ENCODE data around the gene GALNT7. TPM values are rescaled to one million over a fixed set of nuclear protein-coding genes. Genes with fewer than 3 reads are reported as not detected.

The GALNT7 gene
- total and polyA plus RNA-seq, 2 donors (not counting 3 experiments of a cell fraction or from before 2014, with no cell fraction given): 19.6 to 54.6 TPM

- Histone ChIP-seq H3K9me1 (replicated peaks; ENCODE audit: control insufficient read depth, extremely low read depth, insufficient read depth, low read length) (no peaks in the 10 kb centered on the region), H3K9ac (replicated peaks; ENCODE audit: extremely low read depth, insufficient read depth, low read length) (no peak overlapping the region), H3K36me3 (ENCODE audit: control insufficient read depth in 2 of 2, extremely low read depth in 1 of 2, insufficient read depth in 2 of 2, low read length in 2 of 2) (no peaks in the 10 kb centered on the region), H2AFZ (ENCODE audit: low read depth, low read length) (no peak overlapping the region), H4K20me1 (replicated peaks; ENCODE audit: control insufficient read depth, extremely low read depth, insufficient read depth, low read length) (no peaks in the 10 kb centered on the region), H3K79me2 (ENCODE audit: control insufficient read depth, insufficient read depth, low read length) (no peaks in the 10 kb centered on the region), H3K4me3 (replicated peaks in 1 of 3; ENCODE audit: insufficient read depth in 1 of 3, low read depth in 1 of 3, low read length in 3 of 3) (no peak overlapping the region), H3K4me2 (ENCODE audit: insufficient read depth, low read length) (no peak overlapping the region), H3K27ac (ENCODE audit: insufficient read depth, low read depth, low read length) (no peak overlapping the region), H3K4me1 (ENCODE audit: control insufficient read depth, extremely low read depth, insufficient read depth, low read length) (peaks cover 8% of the 10 kb centered on the region), H3K9me3 (replicated peaks; ENCODE audit: control insufficient read depth, insufficient read depth, low read length) (no peaks in the 10 kb centered on the region), H3K27me3 (ENCODE audit: control insufficient read depth in 2 of 2, insufficient read depth in 2 of 2, low read length in 2 of 2) (no peaks in the 10 kb centered on the region)
- dilution Hi-C loops (cut with MboI; ENCODE audit: extremely low pct_ligation_motif_present, low sequenced_read_pairs): no loop called here
- ChIA-PET POLR2A (no interaction called here), CTCF (interaction anchor here (0.9 to 6.8 kb wide), 3 partner anchors 10 to 249 kb away, joined by 3 to 73 read pairs (median 5); no protein-coding TSS in a partner anchor)
- DNase-seq (ENCODE audit: low read depth, low spot score): no peak
- intact Hi-C loops (cut with micrococcal nuclease): no loop called here
- FAIRE-seq: no peak
- no peak for TF ChIP-seq MAX (IDR thresholded peaks at IDR 0.05; ENCODE audit: insufficient read depth, insufficient read length)
- TF ChIP-seq CTCF (IDR thresholded peaks at IDR 0.05; ENCODE audit: extremely low read depth in 1 of 2, insufficient read depth in 1 of 2, low read depth in 1 of 2, low read length in 2 of 2): no peak
- no peak for TF ChIP-seq POLR2A (IDR thresholded peaks at IDR 0.05; ENCODE audit: low read depth, low read length)
- no peak for TF ChIP-seq JUN (IDR thresholded peaks at IDR 0.05; ENCODE audit: borderline replicate concordance, insufficient read depth, insufficient read length, low read depth)
- TF ChIP-seq FOS (IDR thresholded peaks at IDR 0.05; ENCODE audit: borderline replicate concordance, insufficient read depth, low read length): no peak
- no peak for TF ChIP-seq MYC (IDR thresholded peaks at IDR 0.05; ENCODE audit: low read depth, low read length)
- no peak for TF ChIP-seq POLR2AphosphoS5 (IDR thresholded peaks at IDR 0.05; ENCODE audit: insufficient read depth, low read depth, low read length)
- no peak for TF ChIP-seq GATA2 (IDR thresholded peaks at IDR 0.05; ENCODE audit: insufficient read depth, insufficient read length, low read depth, low read length)
- no peak for TF ChIP-seq EZH2 (IDR thresholded peaks at IDR 0.05; ENCODE audit: borderline replicate concordance, low read depth, low read length, severe bottlenecking)
- no TSS peak for BruUV-seq (replicated peaks)
Measured at GRCh38 chr4:173262375-173262774, 93.8 kb downstream of the GALNT7 start.

Measured in endothelial cell of umbilical vein (primary cell).